Neural cell (in vitro differentiated cells): Measurements from ENCODE around the gene CES4A.

Experiments used
- CTCF ChIP-seq: fragments of 450-650 bp; IDR thresholded peaks from 2 replicates; pipeline ENCODE4 v1.5.1; 2014; ENCODE audit warnings: antibody characterized with exemption, mild to moderate bottlenecking, moderate library complexity; ENCODE audit not compliant: poor library complexity, severe bottlenecking
- EP300 ChIP-seq: fragments of 450-650 bp; conservative IDR thresholded peaks from 2 replicates; pipeline ENCODE4 v1.6.1; 2014; ENCODE audit warnings: antibody characterized with exemption, mild to moderate bottlenecking, moderate library complexity; ENCODE audit not compliant: poor library complexity, severe bottlenecking
- EZH2 ChIP-seq: fragments of 200-600, 300-800 bp; shearing (Covaris generic), sonication (generic); IDR thresholded peaks from 2 replicates; pipeline ENCODE4 v1.6.1; 2014; ENCODE audit warnings: antibody characterized with exemption, low read length, borderline replicate concordance, mild to moderate bottlenecking; ENCODE audit not compliant: insufficient read depth, poor library complexity, severe bottlenecking
- POLR2AphosphoS5 ChIP-seq: IDR thresholded peaks from 2 replicates; pipeline ENCODE4 v1.6.1; 2012
- RAD21 ChIP-seq: fragments of 450-650 bp; conservative IDR thresholded peaks from 2 replicates; pipeline ENCODE4 v1.6.1; 2014; ENCODE audit warnings: antibody characterized with exemption, mild to moderate bottlenecking, moderate library complexity
- REST ChIP-seq: IDR thresholded peaks from 2 replicates; pipeline ENCODE4 v1.6.1; 2012; ENCODE audit warnings: borderline replicate concordance
- SMC3 ChIP-seq: fragments of 450-650 bp; conservative IDR thresholded peaks from 2 replicates; pipeline ENCODE4 v1.6.1; 2014; ENCODE audit warnings: antibody characterized with exemption, mild to moderate bottlenecking, moderate library complexity; ENCODE audit not compliant: poor library complexity
- TAF1 ChIP-seq: IDR thresholded peaks from 2 replicates; pipeline ENCODE4 v1.6.1; 2012; ENCODE audit warnings: low read depth

GRCh38 chr16:66948837-66949225 lies 39.6 kb upstream of the CES4A start:
- TF ChIP-seq CTCF: no peak
- TF ChIP-seq EZH2: no peak
- TF ChIP-seq EP300: no peak
- no peak for TF ChIP-seq POLR2AphosphoS5
- TF ChIP-seq REST: no peak
- no peak for TF ChIP-seq SMC3
- no peak for TF ChIP-seq TAF1
- no peak for TF ChIP-seq RAD21
